Karpas-422 (cell line): Measurements from ENCODE around the gene ZNF573. TPM values are rescaled to one million over a fixed set of nuclear protein-coding genes. Genes with fewer than 3 reads are reported as not detected.
"Not testable (repeated sequence)": the region's sequence is repeated elsewhere in the genome, so short reads cannot be mapped to it uniquely, and the experiment has no call there.

Experiments used
- DNase-seq: peaks from one replicate; pipeline ENCODE4 v3.0.0-alpha.2; 2015
- H2AFZ ChIP-seq: fragments of 200-600 bp; sonication (generic); 2 replicates; pipeline ENCODE4 v1.6.1; 2014; ENCODE audit warnings: antibody characterized with exemption, low read length, mixed read lengths
- H3K27ac ChIP-seq: fragments of 200-600 bp; sonication (generic); 2 replicates; pipeline ENCODE4 v1.5.1; 2014; ENCODE audit warnings: mild to moderate bottlenecking, low read length, moderate library complexity
- H3K27me3 ChIP-seq: fragments of 200-600 bp; sonication (generic); 2 replicates; pipeline ENCODE4 v1.6.1; 2014; ENCODE audit warnings: low read length, mixed read lengths
- H3K36me3 ChIP-seq: fragments of 200-600 bp; sonication (generic); 2 replicates; pipeline ENCODE4 v1.6.1; 2014; ENCODE audit warnings: low read length, mixed read lengths; ENCODE audit not compliant: insufficient read depth
- H3K4me1 ChIP-seq: fragments of 200-600 bp; sonication (generic); 2 replicates; pipeline ENCODE4 v1.6.1; 2014; ENCODE audit warnings: mild to moderate bottlenecking, low read length, mixed read lengths
- H3K4me2 ChIP-seq: fragments of 200-600 bp; sonication (generic); 2 replicates; pipeline ENCODE4 v1.6.1; 2014; ENCODE audit warnings: low read length, low read depth, mild to moderate bottlenecking; ENCODE audit not compliant: poor library complexity, severe bottlenecking
- H3K4me3 ChIP-seq: fragments of 200-600 bp; sonication (generic); 2 replicates; pipeline ENCODE4 v1.5.1; 2014; ENCODE audit warnings: mild to moderate bottlenecking, antibody characterized with exemption, low read length, mixed read lengths
- H3K79me2 ChIP-seq: fragments of 200-600 bp; sonication (generic); 2 replicates; pipeline ENCODE4 v1.6.1; 2014; ENCODE audit warnings: mild to moderate bottlenecking, low read length, mixed read lengths
- H3K9ac ChIP-seq: fragments of 200-600 bp; sonication (generic); 2 replicates; pipeline ENCODE4 v1.6.0; 2014; ENCODE audit warnings: low read length
- H3K9me2 ChIP-seq: fragments of 200-600 bp; sonication (generic), shearing (Covaris generic); replicated peaks from 2 replicates; pipeline ENCODE4 v1.6.0; 2014; ENCODE audit warnings: mild to moderate bottlenecking, low read length, moderate library complexity; ENCODE audit not compliant: insufficient read depth
- H3K9me3 ChIP-seq: fragments of 300-700, 200-600 bp; sonication (generic); 2 replicates; pipeline ENCODE4 v1.6.1; 2014; ENCODE audit warnings: low read length, mixed read lengths
- H4K20me1 ChIP-seq: fragments of 200-600 bp; sonication (generic); 2 replicates; pipeline ENCODE4 v1.6.1; 2014; ENCODE audit warnings: mild to moderate bottlenecking, antibody characterized with exemption, low read length, low read depth; ENCODE audit not compliant: insufficient read depth
- total RNA-seq: library from RNA; depleted of rRNA; stranded (reverse); fragments of >200 nt; shearing (Covaris generic); gene quantifications from 2 replicates; pipeline ENCODE4 v1.2.3, GENCODE V29; 2014; ENCODE audit warnings: low replicate concordance

The ZNF573 gene
- total RNA-seq, 1 experiment from 2014 or later, result 23.5 TPM

GRCh38 chr19:37778613-37779126 lies 716 bp downstream of the ZNF573 start:
- DNase-seq, result no peak
- Histone ChIP-seq H4K20me1 (no peaks in the 10 kb centered on the region), H3K4me3 (peak overlapping the region; percentile 84), H3K4me2 (peak overlapping the region; percentile 75), H3K9me2 (no peaks in the 10 kb centered on the region), H3K9ac (peak overlapping the region; percentile 78), H3K36me3 (peaks cover 4% of the 10 kb centered on the region; the same call in 1 of the 2 replicates), H3K9me3 (peaks cover 3% of the 10 kb centered on the region), H2AFZ (peak overlapping the region; percentile 97), H3K27me3 (no peaks in the 10 kb centered on the region), H3K27ac (no peak overlapping the region), H3K4me1 (peaks cover 13% of the 10 kb centered on the region), H3K79me2 (peaks cover 24% of the 10 kb centered on the region)

- Histone ChIP-seq H3K4me2 (no peak overlapping the region), H3K27ac (no peak overlapping the region), H4K20me1 (no peaks in the 10 kb centered on the region), H3K79me2 (peaks cover 10% of the 10 kb centered on the region), H3K9ac (no peak overlapping the region), H3K9me2 (no peaks in the 10 kb centered on the region), H3K9me3 (peaks cover 3% of the 10 kb centered on the region), H3K4me3 (no peak overlapping the region), H3K4me1 (no peaks in the 10 kb centered on the region), H2AFZ (no peak overlapping the region), H3K36me3 (peaks cover 27% of the 10 kb centered on the region), H3K27me3 (no peaks in the 10 kb centered on the region)
- DNase-seq, result no peak
Observed at GRCh38 chr19:37770985-37771384, 8.4 kb downstream of the ZNF573 start.

- peaks cover 3% of the 10 kb centered on the region; the same call in 1 of the 2 replicates for H3K36me3 ChIP-seq
- H3K79me2 ChIP-seq, result no peaks in the 10 kb centered on the region
- no peaks in the 10 kb centered on the region for H3K9me2 ChIP-seq
- no peaks in the 10 kb centered on the region for H3K27me3 ChIP-seq
- no peaks in the 10 kb centered on the region for H4K20me1 ChIP-seq
- H3K27ac ChIP-seq, result no peak overlapping the region
- H3K9ac ChIP-seq, result no peak overlapping the region
- no peak overlapping the region for H3K4me3 ChIP-seq
- no peaks in the 10 kb centered on the region for H3K9me3 ChIP-seq
- DNase-seq, result no peak
- no peaks in the 10 kb centered on the region for H3K4me1 ChIP-seq
- no peak overlapping the region for H2AFZ ChIP-seq
- no peak overlapping the region for H3K4me2 ChIP-seq
Observed at GRCh38 chr19:37763488-37763887, 15.9 kb downstream of the ZNF573 start.

GRCh38 chr19:37757683-37758082 lies 21.7 kb downstream of the ZNF573 start:
- not testable (repeated sequence) for H3K4me3 ChIP-seq, H3K9ac ChIP-seq, H3K79me2 ChIP-seq, H4K20me1 ChIP-seq, H3K4me1 ChIP-seq, H3K27ac ChIP-seq, H3K4me2 ChIP-seq, H3K36me3 ChIP-seq, DNase-seq, H3K27me3 ChIP-seq, H2AFZ ChIP-seq, H3K9me2 ChIP-seq, H3K9me3 ChIP-seq

- H3K4me3 ChIP-seq, result no peak overlapping the region
- H3K9me2 ChIP-seq, result no peaks in the 10 kb centered on the region
- H4K20me1 ChIP-seq, result no peaks in the 10 kb centered on the region
- no peak overlapping the region for H3K4me2 ChIP-seq
- H3K27ac ChIP-seq, result no peak overlapping the region
- no peaks in the 10 kb centered on the region for H3K27me3 ChIP-seq
- no peaks in the 10 kb centered on the region for H3K4me1 ChIP-seq
- peaks cover 27% of the 10 kb centered on the region for H3K36me3 ChIP-seq
- H2AFZ ChIP-seq, result no peak overlapping the region
- peaks cover 49% of the 10 kb centered on the region for H3K9me3 ChIP-seq
- no peak overlapping the region for H3K9ac ChIP-seq
- DNase-seq, result no peak
- H3K79me2 ChIP-seq, result no peaks in the 10 kb centered on the region
Observed at GRCh38 chr19:37738371-37738770, 41.0 kb downstream of the ZNF573 start.

GRCh38 chr19:37725181-37725580 lies 54.2 kb downstream of the ZNF573 start:
- Histone ChIP-seq H3K36me3 (no peaks in the 10 kb centered on the region), H4K20me1 (no peaks in the 10 kb centered on the region), H3K27ac (no peak overlapping the region), H2AFZ (no peak overlapping the region), H3K4me3 (no peak overlapping the region), H3K4me2 (no peak overlapping the region), H3K79me2 (no peaks in the 10 kb centered on the region), H3K27me3 (no peaks in the 10 kb centered on the region), H3K4me1 (no peaks in the 10 kb centered on the region), H3K9ac (no peak overlapping the region), H3K9me3 (peaks cover 3% of the 10 kb centered on the region; the same call in 1 of the 2 replicates), H3K9me2 (no peaks in the 10 kb centered on the region)
- DNase-seq, result no peak

- Histone ChIP-seq H3K27ac (no peak overlapping the region), H3K79me2 (peaks cover 38% of the 10 kb centered on the region), H2AFZ (peak overlapping the region; percentile 11; the same call in 1 of the 2 replicates), H3K9me3 (peaks cover 11% of the 10 kb centered on the region), H3K4me3 (peak overlapping the region; percentile 96), H3K27me3 (no peaks in the 10 kb centered on the region), H3K4me1 (peaks cover 11% of the 10 kb centered on the region), H3K9me2 (no peaks in the 10 kb centered on the region), H3K9ac (peak overlapping the region; percentile 91; the same call in 1 of the 2 replicates), H4K20me1 (no peaks in the 10 kb centered on the region), H3K4me2 (peak overlapping the region; percentile 94), H3K36me3 (peaks cover 27% of the 10 kb centered on the region)
- no peak for DNase-seq
Observed at GRCh38 chr19:37719927-37720265, 59.5 kb downstream of the ZNF573 start.

GRCh38 chr19:37719111-37719926 lies 60.1 kb downstream of the ZNF573 start, which contains the start of gene ZNF607:
Gene ZNF607, minus strand, starts transcription at chr19:37719761. Its CDS starts 8,143 bp downstream, at chr19:37711618.
- Histone ChIP-seq H3K79me2 (peaks cover 43% of the 10 kb centered on the region), H3K4me1 (peaks cover 11% of the 10 kb centered on the region), H4K20me1 (no peaks in the 10 kb centered on the region), H3K27me3 (no peaks in the 10 kb centered on the region), H3K9ac (peak within 1 kb of the TSS; percentile 91), H3K9me2 (no peaks in the 10 kb centered on the region), H3K9me3 (peaks cover 13% of the 10 kb centered on the region), H3K4me3 (peak within 1 kb of the TSS; percentile 96), H2AFZ (peak within 1 kb of the TSS; percentile 77), H3K27ac (peak within 1 kb of the TSS; percentile 51), H3K36me3 (peaks cover 33% of the 10 kb centered on the region), H3K4me2 (peak within 1 kb of the TSS; percentile 94)
- peak; percentile 97 for DNase-seq
